ENCODE results near the gene EML4.

The EML4 gene

DNA sequence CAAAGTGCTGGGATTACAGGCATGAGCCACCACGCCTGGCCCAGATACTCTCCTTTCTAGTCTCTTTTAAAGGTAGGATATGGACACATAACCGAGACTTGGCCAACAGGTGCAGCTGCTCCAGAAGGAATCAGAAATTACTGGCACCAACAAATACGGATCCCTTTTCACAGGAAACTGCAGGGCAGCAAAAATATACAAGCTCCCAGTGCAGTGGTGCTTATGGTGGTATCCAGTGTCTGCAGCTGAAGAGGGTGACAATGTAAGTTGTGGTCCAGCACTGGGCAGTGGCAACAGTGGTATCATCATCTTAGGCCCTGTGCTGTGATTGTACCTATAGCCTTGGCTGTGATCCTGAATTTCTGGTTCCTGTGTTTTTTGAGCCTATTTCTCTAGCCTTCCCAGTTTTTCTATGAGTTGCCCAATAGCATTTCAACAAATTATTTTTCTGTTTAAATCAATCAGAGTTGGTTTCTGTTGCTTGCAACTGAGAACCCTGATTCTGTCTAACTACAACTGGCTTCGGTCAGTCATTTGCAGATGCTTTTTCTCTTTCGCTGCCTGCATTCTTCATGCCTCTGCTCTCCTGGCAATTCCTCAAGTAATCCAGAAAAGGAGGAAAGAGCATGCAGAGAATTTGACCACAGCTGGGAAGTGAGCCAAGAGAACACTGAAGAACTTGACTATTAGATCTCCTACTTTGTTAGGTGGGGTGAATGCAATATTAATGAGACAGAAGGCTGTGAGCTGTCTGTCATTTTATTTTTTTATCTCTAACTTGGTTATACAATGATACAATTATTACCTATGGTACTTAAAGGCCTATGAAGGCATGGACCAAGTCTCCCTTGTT is 30.8 kb upstream of the EML4 start:
- no peak for DNase-seq

DNA sequence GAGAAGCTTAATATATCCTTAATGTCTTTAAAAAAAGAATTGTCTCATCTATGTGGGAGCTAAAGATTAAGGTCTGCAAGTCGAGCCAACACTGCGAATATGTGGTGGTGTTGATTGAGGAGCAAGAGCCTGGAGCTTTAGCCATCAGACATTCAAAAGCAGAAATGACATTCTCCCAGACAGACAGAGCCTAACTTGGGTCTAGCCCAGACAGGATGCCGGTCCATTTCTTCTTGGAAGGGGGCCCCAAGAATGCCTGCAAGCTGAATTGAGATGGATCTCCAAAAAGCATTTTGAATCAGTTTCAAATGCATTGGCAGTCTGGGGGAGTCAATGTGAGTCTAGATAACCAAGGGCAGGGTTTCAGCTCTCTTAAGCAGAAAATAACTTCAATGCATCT is 30.1 kb upstream of the EML4 start:
- no peak for DNase-seq

DNA sequence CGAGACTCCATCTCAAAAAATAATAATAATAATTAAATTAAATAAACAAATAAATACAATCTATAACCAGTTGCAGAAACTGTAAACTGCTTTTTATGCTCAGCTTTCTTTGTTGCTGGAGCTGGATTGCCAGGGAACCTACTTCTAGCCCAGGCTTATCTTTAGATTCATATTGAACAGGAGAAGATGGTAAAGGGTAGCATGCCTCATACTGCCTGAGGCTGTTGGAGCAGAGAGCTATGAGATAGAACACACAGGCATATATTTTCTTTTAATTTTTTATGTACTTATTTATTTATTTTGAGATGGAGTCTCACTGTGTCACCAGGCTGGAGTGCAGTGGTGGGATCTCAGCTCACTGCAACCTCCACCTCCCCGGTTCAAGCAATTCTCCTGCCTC is 28.7 kb upstream of the EML4 start:
- DNase-seq: no peak

DNA sequence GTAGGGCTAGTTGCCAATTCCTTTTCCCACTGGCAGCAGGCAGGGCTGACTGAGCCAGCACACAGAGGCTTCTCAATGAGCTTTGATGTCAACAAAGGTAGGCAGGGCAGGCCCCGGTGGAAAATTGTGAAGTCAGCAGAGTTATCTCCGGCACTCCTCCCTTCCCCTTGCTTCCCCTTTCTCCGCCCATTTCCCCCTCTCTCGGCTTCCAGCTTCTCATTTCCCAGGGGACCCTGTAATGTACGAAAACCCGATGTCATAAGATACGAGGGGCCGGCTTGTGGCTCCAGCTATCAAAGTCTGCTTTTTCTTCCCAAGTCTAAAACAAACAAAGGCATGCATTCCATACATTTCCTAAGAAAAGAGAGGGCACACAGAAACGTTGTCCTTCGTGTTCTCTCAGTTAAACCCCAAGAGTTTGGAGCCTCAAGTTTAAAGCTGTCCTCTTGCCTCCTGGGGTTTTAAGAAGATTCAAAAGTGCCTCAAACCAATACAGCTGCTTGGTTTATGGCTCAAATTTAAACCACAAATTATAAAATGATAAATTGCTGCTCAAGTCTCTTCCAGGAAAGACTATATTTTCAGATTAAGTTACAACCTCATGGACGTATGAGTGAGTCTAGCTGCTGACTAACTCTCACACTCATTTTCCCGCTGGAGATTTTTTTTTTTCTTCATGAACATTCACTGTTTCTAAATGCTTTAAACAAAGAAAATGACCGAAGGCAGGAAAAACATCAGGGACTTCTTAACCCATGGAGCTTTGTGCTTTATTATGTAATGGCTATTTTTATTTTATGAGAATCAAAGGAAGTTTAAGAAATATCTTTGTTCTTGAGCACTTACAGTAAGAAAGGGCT is 27.2 kb upstream of the EML4 start:
- DNase-seq: peak; percentile 28

DNA sequence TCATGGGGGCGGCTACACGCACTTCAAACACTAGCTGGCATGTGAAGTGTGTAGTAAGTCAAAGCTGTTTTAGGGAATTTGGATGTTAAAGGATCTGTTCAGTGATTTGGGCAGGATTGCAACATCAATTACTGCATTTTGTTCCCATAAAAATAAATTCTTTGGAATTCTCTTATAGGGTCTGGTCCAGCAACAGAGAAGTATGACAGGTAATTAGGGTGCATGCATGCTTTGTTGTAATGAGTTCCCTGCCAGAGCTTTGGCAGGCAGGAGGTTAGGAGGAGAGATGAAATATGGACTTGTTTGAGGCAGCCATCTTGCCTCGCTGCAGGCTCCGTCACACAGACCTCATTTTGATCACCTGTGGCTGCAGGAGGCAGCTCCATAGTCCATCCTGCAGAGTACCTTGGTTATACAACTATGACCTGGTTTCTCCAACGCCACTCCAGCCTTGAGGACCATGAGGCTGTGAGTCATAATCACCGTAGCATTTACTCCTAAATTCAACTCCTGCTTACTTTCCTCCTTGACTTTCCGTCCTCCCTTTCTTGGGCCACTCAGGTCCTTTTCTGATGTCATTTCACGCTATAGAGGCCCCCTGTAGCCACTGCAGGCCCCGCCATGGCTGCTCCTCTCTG is 26.5 kb upstream of the EML4 start:
- DNase-seq: no peak

DNA sequence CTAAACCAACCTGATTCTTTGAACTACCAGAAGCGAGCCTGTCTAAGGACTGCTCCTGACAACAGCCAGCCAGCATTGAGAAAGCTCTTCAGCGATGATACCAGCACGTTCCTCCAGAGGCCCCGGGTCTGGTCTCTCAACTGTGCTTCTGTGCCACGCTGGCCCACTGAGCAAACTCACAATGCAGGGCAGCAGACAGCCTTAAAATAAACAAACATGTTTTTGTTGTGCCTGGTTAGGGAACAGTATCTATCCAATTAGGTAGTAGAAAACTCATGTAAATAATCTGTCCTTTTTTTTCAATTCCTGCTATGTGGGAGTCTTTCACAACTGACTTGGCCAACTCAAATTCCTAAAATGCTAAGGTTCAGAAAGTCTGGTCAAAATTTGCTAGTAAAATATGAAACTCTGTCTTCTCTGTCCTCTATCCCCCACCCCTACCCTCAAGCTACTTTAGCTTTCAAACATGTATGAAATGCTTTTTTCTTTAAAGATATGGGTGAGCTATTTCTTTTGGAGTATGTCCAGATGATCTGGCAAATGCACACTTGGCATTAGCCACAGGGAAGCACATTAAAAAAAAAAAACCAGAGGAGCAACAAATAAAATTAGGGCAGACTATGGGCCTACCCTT is 21.4 kb upstream of the EML4 start:
- no peak for DNase-seq

DNA sequence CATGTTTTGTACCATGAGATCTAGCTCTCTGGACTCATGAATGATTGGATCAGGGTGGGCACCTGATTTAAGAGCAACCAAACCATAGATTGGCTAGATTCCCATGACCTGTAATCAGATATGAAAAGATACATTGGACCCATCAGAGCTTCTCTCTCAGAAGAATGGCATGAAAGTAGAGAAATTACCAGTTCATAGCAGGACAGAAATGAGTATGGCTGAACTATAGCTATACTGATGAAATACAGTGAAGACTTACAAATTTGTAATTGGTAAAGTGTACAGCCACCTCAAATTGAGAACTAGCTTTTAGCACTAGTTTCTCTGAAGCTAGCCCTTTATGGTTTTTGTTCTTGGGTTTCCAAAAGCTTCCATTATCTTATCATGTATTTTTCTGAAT is 19.0 kb upstream of the EML4 start:
- DNase-seq: no peak

DNA sequence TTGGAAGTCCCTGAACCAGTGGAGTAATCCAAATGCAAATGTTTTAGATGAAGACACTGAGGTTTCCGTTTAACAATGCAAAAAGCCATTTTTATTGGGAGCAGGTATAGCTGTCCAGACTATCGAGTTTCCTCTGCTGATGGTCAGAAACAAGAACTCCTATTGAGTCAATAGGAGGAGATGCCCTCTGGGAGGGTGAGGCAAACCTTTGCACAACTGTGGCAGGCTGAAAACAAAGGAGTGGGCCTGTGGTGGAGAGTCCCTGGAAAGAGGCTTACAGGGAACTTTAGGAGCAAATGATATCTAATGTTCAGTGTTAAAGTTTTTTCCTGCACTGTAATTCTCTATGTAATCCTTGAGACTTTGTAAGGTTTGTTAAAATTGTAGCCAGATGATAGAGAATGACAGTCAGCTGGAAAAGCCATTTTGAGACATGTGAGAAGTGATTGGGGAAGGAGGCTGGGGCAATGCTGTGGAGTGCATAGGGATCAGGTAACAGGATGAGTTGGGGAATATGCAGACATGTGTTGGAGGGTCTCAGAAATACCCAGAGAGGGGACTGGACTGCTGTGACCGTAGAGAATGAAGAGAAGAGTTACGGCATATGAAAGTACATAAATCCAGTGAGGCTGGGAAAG is 15.1 kb upstream of the EML4 start:
- no peak for DNase-seq

DNA sequence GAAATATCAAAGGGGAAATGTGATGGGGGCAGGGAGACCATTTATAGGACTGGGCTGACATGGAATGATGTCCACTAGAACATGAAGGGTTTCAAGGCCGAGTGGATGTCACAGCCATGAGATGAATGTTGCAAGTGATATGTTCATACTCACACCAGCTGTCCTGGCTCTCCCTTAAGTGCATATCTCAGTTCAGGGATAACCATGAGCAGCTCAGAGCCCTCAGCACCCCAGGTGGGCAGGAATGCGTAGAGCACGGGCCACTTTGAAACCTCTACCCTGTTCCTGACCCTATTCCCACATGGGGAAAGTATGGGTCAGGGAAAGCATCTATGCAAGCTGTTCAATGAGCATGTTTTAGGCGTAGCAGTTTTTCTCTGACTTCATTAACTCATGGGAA is 12.4 kb upstream of the EML4 start:
- DNase-seq: no peak

DNA sequence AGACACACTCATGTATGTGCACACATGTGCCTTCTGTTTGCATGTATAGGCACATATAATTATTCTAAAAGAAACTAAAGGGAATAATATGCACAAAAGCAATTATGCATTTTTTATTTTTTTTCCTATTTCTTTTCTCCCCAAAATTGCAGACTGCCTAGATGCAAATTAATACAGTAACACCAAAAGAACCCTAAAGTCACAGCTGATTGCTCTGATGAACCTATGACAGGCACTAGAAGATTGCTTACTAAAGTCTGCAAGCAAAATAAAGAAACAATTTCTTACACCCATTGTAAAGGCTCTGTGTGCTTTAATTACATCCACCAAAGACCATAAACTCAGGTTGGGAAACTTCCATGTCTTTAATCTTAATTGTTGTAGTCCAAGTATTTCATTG is 7.7 kb upstream of the EML4 start:
- no peak for DNase-seq

DNA sequence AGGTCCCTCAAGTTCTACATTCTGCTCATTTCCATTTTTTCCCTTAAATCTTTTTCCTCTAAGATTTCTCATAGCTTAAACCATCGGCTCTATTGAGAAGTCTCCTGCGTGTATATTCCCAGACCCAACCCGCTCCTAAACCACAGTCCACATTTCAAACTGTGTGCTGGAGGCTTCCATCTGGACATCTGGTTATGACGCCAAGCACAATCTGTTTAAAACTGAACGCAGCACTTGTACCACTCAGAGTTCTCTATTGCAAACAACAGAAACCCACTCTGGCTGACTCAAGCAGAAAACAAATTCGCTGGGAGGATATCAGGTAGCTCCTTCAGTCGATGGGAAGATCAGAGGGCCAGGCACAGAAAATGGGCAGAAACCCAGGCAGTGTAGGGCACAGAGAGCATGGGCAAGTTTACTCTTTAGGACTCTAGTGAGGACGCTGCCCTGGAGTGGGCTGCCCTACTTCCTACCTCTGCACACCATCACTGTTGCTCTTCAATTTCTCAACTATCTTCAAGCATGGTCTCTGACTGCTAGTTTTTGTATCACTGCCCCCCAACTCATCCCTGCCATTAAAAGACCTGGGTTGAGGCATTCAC is 5.6 kb upstream of the EML4 start:
- DNase-seq: no peak

DNA sequence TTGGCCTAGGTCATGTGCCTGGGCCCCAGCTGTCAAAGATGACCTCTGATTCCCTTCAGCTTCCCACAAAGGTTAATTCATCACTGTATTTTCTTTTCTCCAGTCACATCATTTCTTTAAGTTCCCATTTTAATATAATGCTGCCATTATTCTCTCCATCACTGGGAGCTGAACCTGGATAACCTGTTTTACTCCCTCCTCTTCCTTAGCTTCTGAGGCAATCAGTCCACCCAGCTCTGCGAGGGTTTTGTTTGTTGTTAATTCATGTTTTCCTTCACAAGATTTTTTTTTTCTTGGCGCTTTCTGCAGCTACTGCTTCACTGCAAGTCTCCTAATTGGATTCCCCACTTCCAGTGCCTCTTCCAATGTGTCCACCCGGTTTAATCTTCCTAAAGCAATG is 5.1 kb upstream of the EML4 start:
- no peak for DNase-seq

DNA sequence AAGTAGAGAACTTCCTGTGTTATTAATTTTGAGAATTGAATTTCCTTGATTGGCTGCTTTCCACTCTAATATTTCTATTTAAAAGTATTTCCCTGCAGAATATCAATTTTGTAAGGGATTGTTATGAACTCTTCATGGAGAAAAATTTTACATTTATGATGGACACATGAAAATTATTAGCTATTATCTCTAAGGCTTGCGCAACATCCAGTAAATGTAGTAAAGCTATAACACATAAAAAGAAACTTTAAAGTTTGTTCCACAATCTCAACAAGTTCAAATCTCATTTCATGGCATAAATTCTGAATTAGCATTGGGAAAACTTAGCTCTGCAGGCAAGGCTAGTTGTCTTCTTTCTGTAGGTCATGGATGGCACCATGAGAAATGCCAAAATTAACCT is 4.2 kb upstream of the EML4 start:
- no peak for DNase-seq

DNA sequence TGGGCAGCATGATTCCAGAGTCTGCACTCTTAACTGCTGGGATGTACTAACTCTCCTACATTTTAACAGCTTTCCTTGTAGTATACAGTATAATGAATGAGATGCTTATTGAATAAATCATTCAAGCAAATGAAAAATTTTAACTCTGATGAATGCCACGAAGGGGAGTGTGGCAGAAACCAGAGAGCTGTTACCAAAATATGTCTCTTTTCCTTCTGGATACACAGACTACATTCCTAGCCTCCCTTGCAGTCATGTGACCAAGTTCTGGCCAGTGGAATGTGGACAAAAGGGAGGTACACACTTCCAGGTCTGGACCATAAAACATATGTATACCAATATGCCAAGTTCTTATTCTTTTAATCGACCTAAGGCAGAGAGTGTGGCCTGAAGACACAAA is 1.7 kb upstream of the EML4 start:
- no peak for DNase-seq

DNA sequence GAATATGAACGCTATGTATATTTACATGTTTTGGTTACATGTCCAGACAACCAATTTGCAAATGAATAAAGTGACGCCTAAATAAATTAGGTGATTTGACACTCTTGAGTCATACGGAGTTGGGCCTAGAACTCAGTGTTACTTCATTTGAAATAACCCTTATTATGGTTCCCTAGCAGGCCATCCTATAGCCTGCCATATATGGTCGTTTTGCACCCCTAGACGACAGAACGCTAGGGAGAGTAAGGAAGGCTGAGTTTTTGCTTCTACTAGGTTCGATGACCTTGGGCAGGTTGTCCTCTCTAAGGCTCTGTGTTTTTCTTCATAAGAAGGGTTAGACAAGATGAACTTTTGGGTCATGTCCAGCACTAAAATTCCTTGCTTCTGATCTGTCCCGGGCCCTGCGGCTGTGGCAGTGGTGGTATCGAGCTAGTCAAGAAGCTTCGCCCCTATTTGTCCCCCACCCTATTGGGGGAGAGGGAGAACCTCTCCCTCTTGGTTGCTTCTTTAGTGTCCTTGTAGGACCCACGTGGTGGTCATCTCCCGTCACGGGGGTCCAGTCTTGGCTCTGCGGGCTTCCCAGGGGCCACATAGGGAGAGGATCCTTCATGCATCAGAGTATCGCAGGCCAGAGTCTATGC is 574 bp upstream of the EML4 start:
- no peak for DNase-seq

DNA sequence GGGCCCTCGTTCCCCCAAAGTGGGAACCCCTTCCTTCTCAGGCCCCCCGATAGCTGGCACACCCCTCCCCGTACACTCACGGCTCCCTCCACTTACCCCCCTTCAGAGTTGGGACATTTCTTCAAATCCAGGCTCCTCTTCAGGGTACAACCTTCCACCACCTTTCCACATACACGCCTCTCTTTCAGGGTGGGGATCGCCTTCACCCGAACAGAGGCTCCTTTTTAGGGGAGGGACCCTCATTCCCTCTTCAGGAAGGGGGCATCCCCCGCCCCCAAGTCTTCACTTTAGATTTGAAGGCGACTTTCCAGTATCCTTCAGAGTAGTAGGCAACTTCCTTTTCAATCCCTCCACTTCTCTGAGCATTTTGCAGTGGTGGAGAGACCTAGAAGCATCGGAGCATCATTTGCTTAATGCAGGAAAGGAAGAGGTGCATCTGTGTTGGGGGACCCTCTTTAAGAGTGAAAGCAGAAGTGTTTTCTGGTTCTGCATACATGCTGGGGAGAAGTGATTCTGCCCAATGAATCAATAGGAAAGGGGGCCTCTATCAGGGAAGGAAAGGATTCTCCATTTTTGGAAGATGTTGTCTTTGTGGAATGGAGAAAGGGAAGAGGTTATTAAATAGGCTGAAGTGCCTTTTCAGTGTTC is 845 bp downstream of the EML4 start:
- no peak for DNase-seq

DNA sequence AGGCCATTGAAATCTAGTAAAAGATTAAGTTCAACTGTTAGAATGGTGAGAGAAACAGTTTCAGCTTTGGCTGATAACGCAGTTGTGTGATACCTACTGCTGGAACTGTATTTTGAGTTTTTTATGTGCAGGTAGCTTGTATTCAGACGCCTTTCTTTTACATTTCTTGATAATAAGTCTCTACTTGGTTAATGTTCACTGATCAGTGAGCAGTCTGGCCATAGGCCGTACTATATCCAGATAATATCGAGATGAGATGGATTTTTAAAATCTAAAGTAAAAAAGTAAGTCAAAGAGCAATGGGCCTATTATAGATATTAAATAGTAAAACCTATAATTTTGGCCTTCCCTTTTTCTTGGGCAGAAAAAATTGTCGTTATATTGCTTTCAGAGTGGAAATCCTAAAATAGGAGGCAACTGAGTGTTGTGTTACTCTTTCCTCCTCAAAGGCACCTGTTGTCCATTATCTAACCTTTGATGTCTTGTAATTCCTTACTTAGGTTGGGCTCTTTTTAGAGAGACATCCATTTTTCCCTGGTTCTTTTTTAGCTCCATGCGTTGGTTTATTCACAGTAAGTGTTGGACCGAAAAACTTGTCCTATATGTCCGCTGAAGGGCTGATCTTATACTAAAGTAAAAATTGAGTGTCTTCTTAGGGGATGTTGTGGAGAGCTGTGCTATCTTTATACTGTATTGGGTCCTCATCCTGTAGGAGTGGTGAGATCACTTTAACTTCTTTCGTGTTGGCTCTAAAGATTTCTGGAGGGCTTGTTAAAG is 1.7 kb downstream of the EML4 start:
- DNase-seq: no peak

DNA sequence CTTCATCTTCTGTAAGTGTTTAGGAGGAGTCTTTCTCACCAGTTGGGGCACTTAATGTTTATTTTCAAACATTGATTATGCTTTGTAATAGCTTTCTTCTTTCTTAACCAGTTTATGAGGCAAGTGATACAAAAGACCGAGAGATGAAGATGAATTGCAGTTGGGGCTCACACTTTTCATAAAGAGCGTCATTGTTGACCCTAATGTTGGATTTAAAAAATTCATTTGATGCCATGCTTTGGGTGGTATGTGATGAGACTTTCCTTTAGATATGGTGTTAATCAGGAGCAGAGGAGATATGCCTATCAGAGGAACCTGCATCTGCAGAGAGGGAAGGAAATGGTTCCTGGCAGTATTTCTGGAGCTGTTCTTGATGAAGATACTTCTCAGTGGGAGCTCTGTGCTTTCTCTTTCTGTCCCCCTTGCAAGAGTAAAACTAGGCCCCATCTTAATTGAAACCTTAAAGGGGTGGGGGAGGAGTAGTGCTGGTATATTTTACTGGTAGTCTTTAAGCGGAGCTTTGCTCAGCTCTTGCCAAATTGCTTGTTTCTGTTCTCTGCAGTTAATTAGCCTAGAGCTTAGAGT is 2.3 kb downstream of the EML4 start:
- DNase-seq: no peak

DNA sequence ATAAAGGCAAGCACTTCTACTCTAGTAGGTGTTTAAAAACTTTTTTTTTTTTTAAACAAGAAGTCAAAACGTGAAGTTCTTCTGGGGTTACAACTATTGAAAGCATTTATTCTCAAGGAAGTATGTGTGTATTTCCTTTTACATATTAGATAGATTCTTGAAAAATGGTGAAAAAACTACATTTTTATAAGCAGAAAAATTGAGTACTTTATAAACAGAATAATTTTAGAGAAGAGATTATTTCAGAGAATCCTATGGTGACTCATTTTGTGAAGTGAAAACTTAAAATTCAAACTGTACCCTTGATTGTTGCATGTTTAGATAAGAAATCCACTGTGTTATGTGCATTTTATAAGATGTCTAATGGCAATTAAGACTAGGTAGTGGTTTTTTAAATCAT is 2.9 kb downstream of the EML4 start:
- DNase-seq: no peak

DNA sequence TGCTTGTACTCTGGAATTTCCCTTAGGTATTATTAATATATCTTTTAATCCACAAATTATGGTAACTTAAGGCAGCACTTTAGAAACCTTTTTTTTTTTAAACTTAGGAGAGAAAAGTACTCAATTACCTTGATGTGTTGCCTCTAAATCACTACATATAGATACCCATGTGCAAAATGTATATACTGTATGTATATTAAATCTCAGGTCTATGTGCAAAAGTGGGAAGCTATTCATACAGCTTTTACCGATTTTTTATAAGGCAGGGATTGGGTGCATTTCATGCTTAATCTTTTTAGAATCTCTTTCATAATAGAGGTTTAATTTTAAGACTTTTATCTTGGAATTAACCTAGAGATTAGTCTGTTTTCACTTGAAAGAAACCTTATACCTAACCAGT is 3.4 kb downstream of the EML4 start:
- DNase-seq: no peak
